Jurkat, Clone E6-1 (cell line): Measurements from ENCODE around the gene CYP2R1.
A peak's percentile ranks its signal among the peaks of the same experiment; 100 is the strongest.
"Not testable (repeated sequence)": the region's sequence is repeated elsewhere in the genome, so short reads cannot be mapped to it uniquely, and the experiment has no call there.

ENCODE experiments used
- DNase-seq: peaks from one replicate; pipeline ENCODE4 v3.0.0-alpha.2; 2011; ENCODE audit warnings: low read depth, low spot score
- H3K4me3 ChIP-seq: 2 replicates; pipeline ENCODE4 v1.5.1; 2011; ENCODE audit warnings: mild to moderate bottlenecking, low read length, control low read depth, moderate library complexity

CYP2R1 gene

GRCh38 chr11:14894657-14895598 lies 2.9 kb upstream of the CYP2R1 start:
- no peak for DNase-seq
- H3K4me3 ChIP-seq: no peak overlapping the region

DNA sequence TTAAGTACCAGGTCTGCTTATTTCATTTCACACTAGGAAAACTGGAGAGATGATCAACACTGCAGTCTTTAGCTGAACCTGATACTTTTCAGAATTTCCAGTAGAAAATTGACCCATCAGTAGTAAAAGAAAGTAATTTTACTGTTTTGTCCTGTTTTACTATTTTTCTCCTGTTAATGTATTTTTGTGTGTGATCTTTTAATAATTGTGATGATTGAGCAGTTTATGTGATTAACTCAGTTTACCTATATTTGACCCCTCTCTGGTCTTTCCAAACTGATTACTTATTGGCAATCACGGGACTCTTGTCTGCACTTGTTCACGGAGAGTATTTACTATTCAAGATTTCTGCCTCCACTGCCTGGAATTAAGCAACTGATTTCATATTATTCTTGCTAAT lies 546 bp upstream of the CYP2R1 start:
- H3K4me3 ChIP-seq: peak overlapping the region; percentile 78
- DNase-seq: no peak

- peak; percentile 85 for DNase-seq
- peak overlapping the region; percentile 78 for H3K4me3 ChIP-seq
Observed at GRCh38 chr11:14891143-14892035, 642 bp downstream of the CYP2R1 start.

DNA sequence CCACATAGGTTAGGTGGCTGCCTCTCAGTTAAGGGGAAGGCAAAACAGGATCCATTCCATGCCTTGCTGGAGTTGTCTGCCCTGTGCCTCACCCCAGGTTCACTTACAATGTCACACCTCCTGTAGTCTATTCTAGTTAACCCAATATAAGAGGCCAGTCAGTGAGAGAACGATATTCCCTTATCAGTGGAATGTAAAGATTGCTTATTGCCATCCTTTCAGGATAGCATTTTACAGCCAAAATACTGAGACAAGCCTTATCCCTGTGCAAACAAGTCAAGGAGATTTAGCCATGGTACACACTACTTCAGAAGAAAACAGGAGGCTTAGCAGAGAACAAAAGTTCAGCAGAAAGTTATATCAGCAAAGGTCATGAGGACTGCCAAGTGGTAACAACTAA lies 5.5 kb downstream of the CYP2R1 start:
- no peak for DNase-seq
- H3K4me3 ChIP-seq: no peak overlapping the region

GRCh38 chr11:14884667-14885273 lies 7.3 kb downstream of the CYP2R1 start:
- DNase-seq: no peak

DNA sequence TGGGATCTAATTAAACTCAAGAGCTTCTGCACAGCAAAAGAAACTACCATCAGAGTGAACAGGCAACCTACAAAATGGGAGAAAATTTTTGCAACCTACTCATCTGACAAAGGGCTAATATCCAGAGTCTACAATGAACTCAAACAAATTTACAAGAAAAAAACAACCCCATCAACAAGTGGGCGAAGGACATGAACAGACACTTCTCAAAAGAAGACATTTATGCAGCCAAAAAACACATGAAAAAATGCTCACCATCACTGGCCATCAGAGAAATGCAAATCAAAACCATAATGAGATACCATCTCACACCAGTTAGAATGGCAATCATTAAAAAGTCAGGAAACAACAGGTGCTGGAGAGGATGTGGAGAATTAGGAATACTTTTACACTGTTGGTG lies 8.3 kb downstream of the CYP2R1 start:
- DNase-seq, H3K4me3 ChIP-seq: not testable (repeated sequence)

More at GRCh38 chr11:14884667-14885273, 7.3 kb downstream of the CYP2R1 start:
- H3K4me3 ChIP-seq: no peak overlapping the region

DNA sequence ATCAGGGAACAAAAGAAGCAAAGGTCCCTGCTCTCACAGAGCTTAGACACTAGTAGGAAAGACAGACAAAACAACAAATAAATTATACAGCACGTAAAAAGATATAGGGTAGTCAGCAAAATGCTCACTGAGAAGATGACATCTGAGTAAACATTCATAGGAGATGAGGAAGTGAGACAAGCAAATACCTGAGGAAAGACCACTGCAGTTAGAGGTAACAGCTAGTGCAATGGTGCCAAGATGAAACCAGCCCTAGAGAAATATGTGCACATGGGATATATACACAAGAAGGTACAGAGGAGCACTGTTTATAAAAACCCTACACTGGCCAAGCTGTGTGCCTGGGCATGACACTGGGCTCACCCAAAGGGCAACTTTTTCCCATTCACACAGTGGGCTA lies 9.8 kb downstream of the CYP2R1 start:
- no peak for DNase-seq
- H3K4me3 ChIP-seq: no peak overlapping the region

DNA sequence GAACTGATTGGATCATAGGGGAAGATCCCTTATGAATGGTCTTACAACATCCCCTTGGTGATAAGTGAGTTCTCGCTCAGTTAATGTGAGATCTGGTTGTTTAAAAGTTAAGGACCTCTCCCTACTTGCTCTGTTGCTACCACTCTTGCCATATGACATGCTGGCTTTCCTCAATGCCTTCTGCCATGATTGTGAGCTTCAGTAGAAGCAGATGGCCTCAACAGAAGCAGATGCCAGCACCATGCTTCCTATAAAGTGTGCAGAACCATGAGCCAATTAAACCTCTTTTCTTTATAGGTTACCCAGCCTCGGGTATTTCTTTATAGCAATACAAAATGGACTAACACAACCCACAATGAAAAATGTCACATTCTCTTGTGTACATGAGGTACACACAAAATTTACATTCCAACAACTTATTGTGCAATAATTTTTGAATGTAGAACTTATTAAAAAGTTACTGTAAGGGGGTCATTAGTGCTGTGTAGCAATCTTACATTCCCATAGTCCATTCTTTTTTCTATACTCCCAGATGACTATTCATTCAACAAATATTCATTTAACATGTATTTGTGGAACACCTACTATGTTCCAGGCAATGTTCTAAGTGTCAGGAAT lies 10.3 kb downstream of the CYP2R1 start:
- no peak for DNase-seq

DNA sequence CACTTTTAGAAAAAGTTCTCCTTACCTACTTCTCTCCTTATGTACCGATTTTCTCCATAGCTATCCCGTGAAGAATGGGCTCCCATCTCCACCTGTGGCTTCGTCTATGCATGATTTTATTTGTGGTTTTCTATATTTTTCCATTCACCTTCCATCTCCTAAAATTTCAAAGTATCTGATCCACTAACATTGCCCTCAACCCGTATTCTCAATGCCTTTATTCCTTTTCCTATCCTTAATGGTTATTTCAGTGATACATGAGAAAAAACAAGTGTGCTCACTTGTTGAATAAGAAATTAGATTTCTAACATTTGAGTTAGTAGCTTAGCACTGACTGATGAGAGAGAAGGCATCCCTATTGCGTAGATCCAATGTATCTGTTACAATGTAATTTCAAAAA lies 16.9 kb downstream of the CYP2R1 start:
- no peak overlapping the region for H3K4me3 ChIP-seq
- no peak for DNase-seq

More for the DNA sequence above, 10.3 kb downstream of the CYP2R1 start:
- H3K4me3 ChIP-seq: no peak overlapping the region

DNA sequence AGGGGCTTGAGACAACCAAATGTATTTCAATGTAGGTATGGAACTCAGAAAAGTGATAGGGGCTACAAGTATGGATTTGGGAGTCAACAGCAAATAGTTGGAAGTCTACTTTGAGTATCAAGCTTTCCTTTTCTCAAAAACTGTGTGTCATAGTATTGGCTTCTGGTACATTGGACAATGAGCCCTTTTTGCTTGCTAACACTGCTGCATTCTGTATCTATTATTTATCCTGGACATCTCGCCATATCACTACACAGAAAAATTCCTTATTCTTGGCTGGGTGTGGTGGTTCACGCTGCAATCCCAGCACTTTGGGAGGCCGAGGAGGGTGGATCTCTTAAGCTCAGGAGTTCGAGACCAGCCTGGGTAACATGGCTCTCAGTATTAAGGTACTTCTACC lies 18.4 kb downstream of the CYP2R1 start:
- H3K4me3 ChIP-seq: no peak overlapping the region
- no peak for DNase-seq

GRCh38 chr11:14872032-14872431 lies 20.0 kb downstream of the CYP2R1 start:
- DNase-seq: no peak
- H3K4me3 ChIP-seq: no peak overlapping the region

DNA sequence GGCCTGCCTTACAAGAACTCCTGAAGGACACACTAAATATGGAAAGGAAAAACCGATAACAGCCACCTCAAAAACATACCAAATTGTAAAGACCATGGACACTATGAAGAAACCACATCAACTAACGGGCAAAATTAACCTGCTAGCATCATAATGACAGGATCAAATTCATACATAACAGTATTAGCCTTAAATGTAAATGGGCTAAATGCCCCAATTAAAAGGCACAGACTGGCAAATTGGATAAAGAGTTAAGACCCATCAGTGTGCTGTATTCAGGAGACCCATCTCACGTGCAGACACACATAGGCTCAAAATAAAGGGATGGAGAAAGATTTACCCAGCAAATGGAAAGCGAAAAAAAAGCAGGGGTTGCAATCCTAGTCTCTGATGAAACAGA lies 28.3 kb downstream of the CYP2R1 start:
- not testable (repeated sequence) for H3K4me3 ChIP-seq, DNase-seq

DNA sequence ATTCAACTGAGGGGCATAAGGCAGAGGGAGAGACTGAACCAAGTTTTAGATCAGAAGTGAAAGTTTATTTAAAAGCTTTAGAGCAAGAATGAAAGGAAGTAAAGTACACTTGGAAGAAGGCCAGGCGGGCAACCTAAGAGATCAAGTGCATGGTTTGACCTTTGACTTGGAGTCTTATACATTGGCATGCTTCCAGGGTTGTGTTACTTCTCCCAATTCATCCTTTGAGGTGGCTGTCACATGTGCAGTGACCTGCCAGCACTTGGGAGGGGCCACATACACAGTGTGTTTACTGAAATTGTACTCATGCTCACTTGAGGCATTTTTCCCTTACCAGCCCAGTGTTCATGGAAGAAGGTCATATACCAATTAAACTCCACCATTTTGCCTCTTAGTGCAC lies 30.4 kb downstream of the CYP2R1 start:
- H3K4me3 ChIP-seq: no peak overlapping the region
- peak; percentile 6 for DNase-seq

GRCh38 chr11:14860511-14860910 lies 31.5 kb downstream of the CYP2R1 start:
- no peak overlapping the region for H3K4me3 ChIP-seq
- DNase-seq: no peak

GRCh38 chr11:14858404-14858803 lies 33.6 kb downstream of the CYP2R1 start:
- DNase-seq: no peak
- no peak overlapping the region for H3K4me3 ChIP-seq

DNA sequence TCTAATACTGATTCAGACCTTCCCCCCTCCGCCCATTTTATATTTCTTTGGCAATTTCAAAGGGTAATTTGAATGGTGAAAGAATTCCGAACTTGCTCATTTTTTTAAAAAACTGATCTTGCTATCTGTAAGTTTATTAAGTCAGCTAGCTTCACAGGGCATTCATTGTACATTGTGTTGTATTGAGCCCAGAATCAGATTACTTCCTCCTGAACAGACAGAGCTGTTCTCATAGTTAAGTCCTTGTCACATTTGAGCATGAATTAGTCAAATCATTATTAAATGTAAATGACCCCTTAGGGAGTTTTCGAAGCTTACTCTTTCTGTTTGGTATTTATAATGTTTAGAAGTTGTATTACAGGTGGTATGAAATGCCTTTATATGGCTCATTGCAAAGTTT lies 34.4 kb downstream of the CYP2R1 start:
- H3K4me3 ChIP-seq: no peak overlapping the region
- DNase-seq: no peak

DNA sequence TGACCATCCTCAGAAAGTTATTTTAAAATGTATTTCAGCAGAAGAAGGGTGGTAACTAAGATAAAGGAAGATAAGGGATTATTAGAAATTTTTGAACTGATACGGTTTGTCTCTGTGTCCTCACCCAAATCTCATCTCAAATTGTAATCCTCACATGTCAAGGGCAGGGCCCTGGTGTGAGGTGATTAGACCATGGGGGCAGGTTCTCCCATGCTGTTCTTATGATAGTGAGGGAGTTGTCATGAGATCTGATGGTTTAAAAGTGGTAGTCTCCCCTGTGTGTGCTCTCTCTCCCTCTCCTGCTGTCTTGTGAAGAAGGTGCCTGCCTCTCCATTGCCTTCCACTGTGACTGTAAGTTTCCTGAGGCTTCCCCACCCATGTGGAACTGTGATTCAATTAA lies 36.1 kb downstream of the CYP2R1 start:
- no peak overlapping the region for H3K4me3 ChIP-seq
- DNase-seq: no peak

DNA sequence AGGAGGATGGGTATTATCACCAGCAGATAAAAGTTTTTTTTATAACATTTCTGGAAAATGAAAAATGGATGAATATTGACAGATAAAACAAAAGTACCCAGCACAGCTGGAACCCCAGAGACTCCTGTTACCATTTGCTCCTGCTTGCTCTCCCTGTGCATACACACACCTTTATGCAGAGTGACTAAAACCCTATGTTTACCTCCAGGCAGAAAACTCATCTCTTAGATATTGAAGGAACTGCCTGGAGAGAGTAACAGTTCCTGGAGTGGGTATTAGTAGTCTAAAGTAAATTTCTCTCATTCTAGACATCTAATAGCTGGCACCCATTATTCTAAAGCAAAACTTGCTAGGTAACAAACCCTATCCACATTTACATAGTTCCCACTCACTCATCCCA lies 38.0 kb downstream of the CYP2R1 start:
- no peak overlapping the region for H3K4me3 ChIP-seq
- no peak for DNase-seq

DNA sequence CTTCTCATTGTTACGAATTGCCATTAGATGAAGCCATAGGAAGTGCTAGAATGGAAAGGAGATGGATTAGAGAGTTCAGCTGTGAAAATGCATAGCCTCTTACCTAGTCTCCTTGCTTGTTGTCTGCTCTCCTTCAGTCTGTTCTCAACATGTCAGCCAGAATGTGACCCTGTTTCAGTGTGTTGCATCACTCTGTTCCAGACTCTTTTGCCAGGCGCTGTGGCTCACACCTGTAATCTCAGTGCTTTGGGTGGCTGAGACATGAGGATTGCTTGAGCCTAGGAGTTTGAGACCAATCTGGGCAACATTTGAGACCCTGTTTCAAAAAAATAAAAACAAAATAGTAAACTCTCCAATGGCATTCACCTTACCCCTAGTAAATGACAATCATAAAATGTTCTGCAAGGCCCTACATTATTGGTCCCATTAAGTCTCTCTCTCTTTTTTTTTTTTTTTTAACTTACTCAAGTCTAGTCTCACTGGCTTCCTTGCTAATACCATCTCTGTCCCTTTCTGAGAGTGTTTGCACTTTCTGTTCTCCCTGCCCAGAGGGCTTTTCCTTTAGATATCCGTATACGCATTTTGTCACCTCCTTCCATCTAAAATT lies 39.4 kb downstream of the CYP2R1 start:
- H3K4me3 ChIP-seq: no peak overlapping the region

More for the DNA sequence above, 39.4 kb downstream of the CYP2R1 start:
- no peak for DNase-seq
